CD14-positive monocyte (primary cell): Measurements from ENCODE around the gene CYB5R4. TPM values are rescaled to one million over a fixed set of nuclear protein-coding genes. Genes with fewer than 3 reads are reported as not detected.

Experiments
- DNase-seq, 3 donors: peaks; one replicate each; pipeline ENCODE4 v3.0.0-alpha.2; 2011 to 2022
- H2AFZ ChIP-seq: 2 replicates; pipeline ENCODE4 v1.6.0; 2012; ENCODE audit warnings: mild to moderate bottlenecking, low read depth, low read length, inconsistent platforms; ENCODE audit not compliant: insufficient read depth, poor library complexity, severe bottlenecking
- H3K27ac ChIP-seq, 2 donors: 1 replicate in 1 of 2; 2 replicates in 1 of 2; pipeline ENCODE4 v1.5.1; 2012 to 2013; ENCODE audit warnings: low read length in 2 of 2, control low read depth in 1 of 2, inconsistent platforms in 1 of 2, low read depth in 1 of 2, mild to moderate bottlenecking in 1 of 2
- H3K27me3 ChIP-seq, 2 donors: one replicate each; pipeline versions ENCODE4 v1.6.0 to v1.6.1; 2011 to 2013; ENCODE audit warnings: low read length in 2 of 2; ENCODE audit not compliant: control insufficient read depth in 2 of 2, insufficient read depth in 2 of 2
- H3K36me3 ChIP-seq, 2 donors: replicated peaks in 1 of 2; 1 replicate in 1 of 2; 2 replicates in 1 of 2; pipeline versions ENCODE4 v1.5.1 to v1.6.1; 2012 to 2013; ENCODE audit warnings: low read length in 2 of 2, control low read depth in 1 of 2, inconsistent platforms in 1 of 2, mild to moderate bottlenecking in 1 of 2; ENCODE audit not compliant: insufficient read depth in 2 of 2, control insufficient read depth in 1 of 2
- H3K4me1 ChIP-seq, 2 donors: 1 replicate in 1 of 2; 2 replicates in 1 of 2; pipeline versions ENCODE4 v1.5.1 to v1.6.1; 2012 to 2013; ENCODE audit warnings: low read length in 2 of 2, control low read depth in 1 of 2, inconsistent platforms in 1 of 2, mild to moderate bottlenecking in 1 of 2, moderate library complexity in 1 of 2; ENCODE audit not compliant: insufficient read depth in 2 of 2, control insufficient read depth in 1 of 2
- H3K4me2 ChIP-seq: replicated peaks from 2 replicates; pipeline ENCODE3; 2012; ENCODE audit warnings: low read length, moderate library complexity, mild to moderate bottlenecking; ENCODE audit not compliant: poor library complexity, severe bottlenecking; ENCODE audit errors: extremely low read depth
- H3K4me3 ChIP-seq, 3 experiments: fragments of 200-600 bp in 1 of 3; sonication (generic) in 1 of 3; replicated peaks in 1 of 3; 1 replicate in 2 of 3; 2 replicates in 1 of 3; pipeline ENCODE4 v1.5.1; 2011 to 2013; ENCODE audit warnings: low read length in 3 of 3, mild to moderate bottlenecking in 3 of 3, control low read depth in 2 of 3, low read depth in 2 of 3, inconsistent platforms in 1 of 3, moderate library complexity in 1 of 3
- H3K79me2 ChIP-seq: 2 replicates; pipeline ENCODE4 v1.6.0; 2012; ENCODE audit warnings: mild to moderate bottlenecking, control low read depth, inconsistent platforms, low read length, moderate library complexity; ENCODE audit not compliant: insufficient read depth
- H3K9ac ChIP-seq: 2 replicates; pipeline ENCODE4 v1.6.0; 2017; ENCODE audit warnings: low read length, mild to moderate bottlenecking; ENCODE audit not compliant: insufficient read depth, poor library complexity, severe bottlenecking
- H3K9me3 ChIP-seq, 2 donors: replicated peaks in 1 of 2; 1 replicate in 1 of 2; 2 replicates in 1 of 2; pipeline versions ENCODE4 v1.5.1 to v1.6.1; 2012 to 2013; ENCODE audit warnings: low read length in 2 of 2, control low read depth in 1 of 2; ENCODE audit not compliant: control insufficient read depth in 1 of 2, insufficient read depth in 1 of 2
- H4K20me1 ChIP-seq: 2 replicates; pipeline ENCODE4 v1.6.0; 2012; ENCODE audit warnings: mild to moderate bottlenecking, low read length, control low read depth, moderate library complexity; ENCODE audit not compliant: insufficient read depth
- H3K27ac Mint-ChIP-seq, 7 donors: one replicate each; pipeline ENCODE4 v1.8.0; 2020; ENCODE audit warnings: mild to moderate bottlenecking in 7 of 7, mixed read lengths in 7 of 7, moderate library complexity in 6 of 7, inconsistent platforms in 2 of 7
- H3K27me3 Mint-ChIP-seq, 3 donors: one replicate each; pipeline ENCODE4 v1.8.0; 2021 to 2022; ENCODE audit warnings: low read depth in 3 of 3, mild to moderate bottlenecking in 3 of 3, mixed read lengths in 3 of 3, moderate library complexity in 3 of 3, inconsistent platforms in 1 of 3
- H3K36me3 Mint-ChIP-seq, 2 donors: one replicate each; pipeline ENCODE4 v1.8.0; 2020; ENCODE audit warnings: mixed read lengths in 2 of 2, inconsistent platforms in 1 of 2, mild to moderate bottlenecking in 1 of 2
- H3K4me1 Mint-ChIP-seq: one replicate; pipeline ENCODE4 v1.8.0; 2020; ENCODE audit warnings: mild to moderate bottlenecking, mixed read lengths
- H3K4me3 Mint-ChIP-seq, 2 donors: one replicate each; pipeline ENCODE4 v1.8.0; 2020; ENCODE audit warnings: mild to moderate bottlenecking in 2 of 2, mixed read lengths in 2 of 2, moderate library complexity in 1 of 2
- H3K9me3 Mint-ChIP-seq, 7 donors: one replicate each; pipeline ENCODE4 v1.8.0; 2020 to 2022; ENCODE audit warnings: mixed read lengths in 7 of 7, mild to moderate bottlenecking in 6 of 7, moderate library complexity in 6 of 7, inconsistent platforms in 2 of 7
- WGBS: methylation state at CpG from one replicate; pipeline ENCODE4 v1.1.5; 2013; ENCODE audit warnings: missing lambda C conversion rate; ENCODE audit not compliant: insufficient coverage; 5-methylcytosine and 5-hydroxymethylcytosine counted together
- intact Hi-C, 2 donors: fragments of 100-400 bp; cut with micrococcal nuclease; formaldehyde crosslinking; loops; one replicate each; pipeline versions ENCODE4 v1.15.0 to v1.15.1; 2023
- polyA plus RNA-seq, 3 donors: library from polyadenylated mRNA; depleted of rRNA in 1 of 3; unstranded in 2 of 3; stranded (reverse) in 1 of 3; fragments of 300-500 nt in 2 of 3; fragments of >200 nt in 1 of 3; fragmentation: Illumina TruSeq in 2 of 3; gene quantifications; 1 replicate in 2 of 3; 2 replicates in 1 of 3; pipeline ENCODE4 v1.2.3, GENCODE V29; 2012 to 2021
- TF ChIP-seq, protein P1 (sequence below): fragments of 200-600 bp; IDR thresholded peaks from one replicate; pipeline ENCODE4 v1.8.0; 2022; ENCODE audit warnings: antibody characterized with exemption, mild to moderate bottlenecking

Gene CYB5R4
- polyA plus RNA-seq, 3 donors, result 30.5 to 120 (median 116) TPM

DNA sequence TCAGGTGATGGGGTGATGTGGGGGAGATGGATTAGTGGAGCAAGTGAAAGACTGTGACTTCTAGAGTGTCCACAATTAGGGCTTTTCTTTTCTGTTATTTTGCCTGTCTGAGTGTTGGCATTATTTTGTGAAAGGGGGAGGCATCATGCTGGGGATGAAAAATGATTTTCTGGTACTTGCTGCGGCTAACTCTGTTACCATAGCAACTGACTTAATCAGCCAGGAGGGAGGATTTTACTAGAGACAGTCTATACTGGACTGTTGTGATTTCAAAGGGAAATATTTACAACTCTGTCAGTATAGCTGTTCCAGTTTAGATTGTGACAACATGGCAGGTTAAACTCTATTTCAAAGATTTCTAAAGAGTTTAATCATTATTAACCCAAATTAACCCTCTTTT lies 143.6 kb downstream of the CYB5R4 start:
- Mint-ChIP-seq H3K4me3 (no peak overlapping the region), H3K4me1 (no peaks in the 10 kb centered on the region), H3K27ac (no peak overlapping the region), H3K36me3 (no peaks in the 10 kb centered on the region), H3K27me3 (peaks cover 2 to 3% (median 2%) of the 10 kb centered on the region in 3 donors), H3K9me3 (peaks cover 0 to 5% (median 2%) of the 10 kb centered on the region in 7 donors)
- Histone ChIP-seq H3K27ac (no peak overlapping the region), H3K36me3 (no peaks in the 10 kb centered on the region), H4K20me1 (no peaks in the 10 kb centered on the region), H3K4me1 (no peaks in the 10 kb centered on the region), H2AFZ (no peak overlapping the region), H3K4me3 (no peak overlapping the region), H3K9ac (no peak overlapping the region), H3K27me3 (no peaks in the 10 kb centered on the region), H3K79me2 (no peaks in the 10 kb centered on the region), H3K4me2 (no peak overlapping the region), H3K9me3 (no peaks in the 10 kb centered on the region)
- intact Hi-C loops, result no loop called here
- TF ChIP-seq, protein P1, sequence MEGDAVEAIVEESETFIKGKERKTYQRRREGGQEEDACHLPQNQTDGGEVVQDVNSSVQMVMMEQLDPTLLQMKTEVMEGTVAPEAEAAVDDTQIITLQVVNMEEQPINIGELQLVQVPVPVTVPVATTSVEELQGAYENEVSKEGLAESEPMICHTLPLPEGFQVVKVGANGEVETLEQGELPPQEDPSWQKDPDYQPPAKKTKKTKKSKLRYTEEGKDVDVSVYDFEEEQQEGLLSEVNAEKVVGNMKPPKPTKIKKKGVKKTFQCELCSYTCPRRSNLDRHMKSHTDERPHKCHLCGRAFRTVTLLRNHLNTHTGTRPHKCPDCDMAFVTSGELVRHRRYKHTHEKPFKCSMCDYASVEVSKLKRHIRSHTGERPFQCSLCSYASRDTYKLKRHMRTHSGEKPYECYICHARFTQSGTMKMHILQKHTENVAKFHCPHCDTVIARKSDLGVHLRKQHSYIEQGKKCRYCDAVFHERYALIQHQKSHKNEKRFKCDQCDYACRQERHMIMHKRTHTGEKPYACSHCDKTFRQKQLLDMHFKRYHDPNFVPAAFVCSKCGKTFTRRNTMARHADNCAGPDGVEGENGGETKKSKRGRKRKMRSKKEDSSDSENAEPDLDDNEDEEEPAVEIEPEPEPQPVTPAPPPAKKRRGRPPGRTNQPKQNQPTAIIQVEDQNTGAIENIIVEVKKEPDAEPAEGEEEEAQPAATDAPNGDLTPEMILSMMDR, result no peak
- WGBS, result no CpG with 5 or more reads among the region's 1 CpG
- DNase-seq, result no peak

DNA sequence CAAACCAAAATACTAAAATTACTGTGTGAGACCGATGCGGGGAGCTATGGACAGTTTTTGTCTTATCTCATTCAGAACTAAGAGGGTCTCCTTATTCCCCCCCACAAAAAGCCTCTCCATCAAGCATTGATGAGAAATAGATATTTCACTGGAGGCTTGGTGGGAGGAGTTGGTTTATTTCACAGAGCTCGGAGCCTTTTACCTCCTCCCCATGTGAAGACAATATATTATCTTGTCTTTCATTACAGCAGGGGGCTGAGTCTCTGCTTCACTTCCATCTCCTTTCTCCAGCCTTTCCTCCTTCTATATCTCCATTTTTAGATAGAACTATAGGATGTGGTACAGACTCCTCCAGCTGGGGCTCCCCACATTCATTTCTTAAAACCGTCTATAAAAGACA lies 144.2 kb downstream of the CYB5R4 start:
- Mint-ChIP-seq H3K9me3 (peaks cover 0 to 5% (median 2%) of the 10 kb centered on the region in 7 donors), H3K4me3 (no peak overlapping the region), H3K27ac (no peak overlapping the region), H3K27me3 (peaks cover 2 to 3% (median 2%) of the 10 kb centered on the region in 3 donors), H3K4me1 (no peaks in the 10 kb centered on the region), H3K36me3 (no peaks in the 10 kb centered on the region)
- Histone ChIP-seq H3K9me3 (no peaks in the 10 kb centered on the region), H2AFZ (no peak overlapping the region), H3K27me3 (no peaks in the 10 kb centered on the region), H3K36me3 (no peaks in the 10 kb centered on the region), H3K4me2 (no peak overlapping the region), H3K4me1 (no peaks in the 10 kb centered on the region), H3K27ac (no peak overlapping the region), H3K4me3 (no peak overlapping the region), H4K20me1 (no peaks in the 10 kb centered on the region), H3K79me2 (no peaks in the 10 kb centered on the region), H3K9ac (no peak overlapping the region)
- DNase-seq, result no peak
- WGBS, result no CpG with 5 or more reads among the region's 4 CpGs
- TF ChIP-seq, protein P1, result no peak
- intact Hi-C loops, result no loop called here
